Caki2 (cell line): ENCODE measurements around the gene PSMC3. TPM values are rescaled to one million over a fixed set of nuclear protein-coding genes. Genes with fewer than 3 reads are reported as not detected.

Experiments
- total RNA-seq: library from RNA; depleted of rRNA; stranded (reverse); fragments of >200 nt; shearing (Covaris generic); gene quantifications from 2 replicates; pipeline ENCODE4 v1.2.3, GENCODE V29; 2014; ENCODE audit warnings: low replicate concordance; rRNA removed

The PSMC3 gene
- total RNA-seq, 1 experiment from 2014 or later: 77.7 TPM

Other genes with a start within 250 kb of the PSMC3 start
- 77.9 and 114 TPM in 2 replicates for gene ARFGAP2, start 249.6 kb downstream of the PSMC3 start, total RNA-seq
- 31.9 and 35.9 TPM in 2 replicates for gene PACSIN3, start 240.0 kb downstream of the PSMC3 start, total RNA-seq
- gene DDB2, start 211.5 kb downstream of the PSMC3 start, total RNA-seq: 49.6 and 52.1 TPM in 2 replicates
- 2.8 and 12.3 TPM in 2 replicates for gene ACP2, start 177.6 kb downstream of the PSMC3 start, total RNA-seq
- gene NR1H3, start 168.4 kb downstream of the PSMC3 start, total RNA-seq: 2.2 and 14.0 TPM in 2 replicates
- 3.1 and 9.7 TPM in 2 replicates for gene MADD, start 156.3 kb downstream of the PSMC3 start, total RNA-seq
- gene MYBPC3, start 73.7 kb downstream of the PSMC3 start, total RNA-seq: not detected in 2 replicates
- not detected in 2 replicates for gene SPI1, start 47.9 kb downstream of the PSMC3 start, total RNA-seq
- 46.2 and 86.8 TPM in 2 replicates for gene SLC39A13, start 17.8 kb downstream of the PSMC3 start, total RNA-seq
- gene RAPSN, start 22.7 kb upstream of the PSMC3 start, total RNA-seq: not detected in 2 replicates
- 39.8 and 99.7 TPM in 2 replicates for gene CELF1, start 126.7 kb upstream of the PSMC3 start, total RNA-seq
- 100 and 109 TPM in 2 replicates for gene PTPMT1, start 139.2 kb upstream of the PSMC3 start, total RNA-seq
- 22.6 and 33.6 TPM in 2 replicates for gene KBTBD4, start 152.5 kb upstream of the PSMC3 start, total RNA-seq
- 96.4 and 117 TPM in 2 replicates for gene NDUFS3, start 152.6 kb upstream of the PSMC3 start, total RNA-seq
- gene FAM180B, start 160.2 kb upstream of the PSMC3 start, total RNA-seq: not detected in 2 replicates
- gene C1QTNF4, start 168.0 kb upstream of the PSMC3 start, total RNA-seq: not detected in 2 replicates
- 17.6 and 23.8 TPM in 2 replicates for gene MTCH2, start 216.1 kb upstream of the PSMC3 start, total RNA-seq